H9 (cell line): Measurements from ENCODE around the gene TRPC5OS. TPM values are rescaled to one million over a fixed set of nuclear protein-coding genes. Genes with fewer than 3 reads are reported as not detected.

Experiments used
- DNase-seq: peaks from one replicate; pipeline ENCODE4 v3.0.0-alpha.2; 2017
- H2AFZ ChIP-seq: one replicate; pipeline ENCODE4 v1.6.1; 2013; ENCODE audit warnings: mild to moderate bottlenecking, low read length, control low read depth, moderate library complexity
- H2AK5ac ChIP-seq: 2 replicates; pipeline ENCODE4 v1.6.1; 2013; ENCODE audit warnings: low read length, control low read depth, mixed read lengths; ENCODE audit not compliant: insufficient read length
- H2BK120ac ChIP-seq: one replicate; pipeline ENCODE4 v1.6.1; 2013; ENCODE audit warnings: low read depth, mild to moderate bottlenecking, low read length, control low read depth, inconsistent platforms; ENCODE audit not compliant: poor library complexity, severe bottlenecking
- H2BK12ac ChIP-seq: 2 replicates; pipeline ENCODE4 v1.6.1; 2013; ENCODE audit warnings: low read length, control low read depth, mixed read lengths, low read depth; ENCODE audit not compliant: insufficient read length
- H2BK15ac ChIP-seq: 2 replicates; pipeline ENCODE4 v1.6.1; 2013; ENCODE audit warnings: low read depth, low read length, control low read depth
- H2BK20ac ChIP-seq: one replicate; pipeline ENCODE4 v1.6.1; 2013; ENCODE audit warnings: low read depth, mild to moderate bottlenecking, low read length, control low read depth, inconsistent platforms; ENCODE audit not compliant: poor library complexity, severe bottlenecking
- H2BK5ac ChIP-seq: 2 replicates; pipeline ENCODE4 v1.6.1; 2013; ENCODE audit warnings: low read length, control low read depth, mixed read lengths; ENCODE audit not compliant: insufficient read length
- H3K14ac ChIP-seq: 2 replicates; pipeline ENCODE4 v1.6.1; 2013; ENCODE audit warnings: low read length, control low read depth; ENCODE audit not compliant: insufficient read depth
- H3K18ac ChIP-seq: 2 replicates; pipeline ENCODE4 v1.6.1; 2013; ENCODE audit warnings: low read depth, mild to moderate bottlenecking, mixed read lengths, low read length, control low read depth; ENCODE audit not compliant: insufficient read length
- H3K23ac ChIP-seq: 2 replicates; pipeline ENCODE4 v1.6.1; 2013; ENCODE audit warnings: low read length, control low read depth, mixed read lengths, low read depth; ENCODE audit not compliant: insufficient read length
- H3K23me2 ChIP-seq: 2 replicates; pipeline ENCODE4 v1.6.1; 2013; ENCODE audit warnings: low read depth, mild to moderate bottlenecking, mixed read lengths, low read length, control low read depth; ENCODE audit not compliant: insufficient read length, poor library complexity, severe bottlenecking
- H3K27ac ChIP-seq: 2 replicates; pipeline ENCODE4 v1.5.1; 2013; ENCODE audit warnings: low read length, control low read depth, mixed read lengths, low read depth; ENCODE audit not compliant: insufficient read length
- H3K27me3 ChIP-seq: 2 replicates; pipeline ENCODE4 v1.6.1; 2013; ENCODE audit warnings: low read length, control low read depth, inconsistent platforms; ENCODE audit not compliant: insufficient read depth
- H3K4ac ChIP-seq: 2 replicates; pipeline ENCODE4 v1.6.1; 2013; ENCODE audit warnings: low read depth, mild to moderate bottlenecking, control low read depth, inconsistent platforms, low read length, moderate library complexity
- H3K4me1 ChIP-seq: 2 replicates; pipeline ENCODE4 v1.6.1; 2013; ENCODE audit warnings: low read length, control low read depth, inconsistent platforms; ENCODE audit not compliant: insufficient read depth
- H3K4me2 ChIP-seq: 2 replicates; pipeline ENCODE4 v1.6.1; 2013; ENCODE audit warnings: low read length, control low read depth, mixed read lengths; ENCODE audit not compliant: insufficient read length, insufficient read depth
- H3K56ac ChIP-seq: 2 replicates; pipeline ENCODE4 v1.6.1; 2013; ENCODE audit warnings: low read depth, mild to moderate bottlenecking, mixed read lengths, low read length, control low read depth; ENCODE audit not compliant: insufficient read length
- H3K79me1 ChIP-seq: 2 replicates; pipeline ENCODE4 v1.6.1; 2013; ENCODE audit warnings: low read depth, mild to moderate bottlenecking, moderate library complexity, low read length, control low read depth, inconsistent platforms; ENCODE audit not compliant: insufficient read depth, poor library complexity, severe bottlenecking
- H3K79me2 ChIP-seq: 2 replicates; pipeline ENCODE4 v1.6.1; 2013; ENCODE audit warnings: low read length, control low read depth, inconsistent platforms; ENCODE audit not compliant: insufficient read depth
- H3K9ac ChIP-seq: 2 replicates; pipeline ENCODE4 v1.6.1; 2013; ENCODE audit warnings: low read length, control low read depth, mixed read lengths; ENCODE audit not compliant: insufficient read length; ENCODE audit errors: extremely low read depth
- H3K9me3 ChIP-seq: one replicate; pipeline ENCODE4 v1.6.1; 2013; ENCODE audit warnings: low read depth, low read length, inconsistent platforms; ENCODE audit not compliant: control insufficient read depth
- H3T11ph ChIP-seq: one replicate; pipeline ENCODE4 v1.6.1; 2013; ENCODE audit warnings: mild to moderate bottlenecking, low read length, control low read depth, inconsistent platforms
- H4K20me1 ChIP-seq: one replicate; pipeline ENCODE4 v1.6.1; 2013; ENCODE audit not compliant: control insufficient read depth, insufficient read length, insufficient read depth
- H4K5ac ChIP-seq: 2 replicates; pipeline ENCODE4 v1.6.1; 2013; ENCODE audit warnings: low read depth, mild to moderate bottlenecking, mixed read lengths, low read length, control low read depth; ENCODE audit not compliant: insufficient read length
- H4K8ac ChIP-seq: replicated peaks from 2 replicates; pipeline ENCODE4 v1.6.1; 2013; ENCODE audit warnings: low read length, control low read depth, mixed read lengths, low read depth; ENCODE audit not compliant: insufficient read length
- H4K91ac ChIP-seq: 2 replicates; pipeline ENCODE4 v1.6.1; 2013; ENCODE audit warnings: low read depth, mild to moderate bottlenecking, moderate library complexity, mixed read lengths, low read length, control low read depth; ENCODE audit not compliant: insufficient read length
- H3K27ac Mint-ChIP-seq, 3 experiments: 2 replicates in 2 of 3; 3 replicates in 1 of 3; pipeline ENCODE4 v1.8.0; 2020 to 2021; ENCODE audit warnings: mixed read lengths in 3 of 3, mild to moderate bottlenecking in 1 of 3, moderate library complexity in 1 of 3
- H3K27me3 Mint-ChIP-seq: 2 replicates; pipeline ENCODE4 v1.8.0; 2021; ENCODE audit warnings: low read depth, mild to moderate bottlenecking, moderate library complexity, mixed read lengths
- H3K36me3 Mint-ChIP-seq, 3 experiments: 2 replicates in 2 of 3; 3 replicates in 1 of 3; pipeline ENCODE4 v1.8.0; 2020 to 2021; ENCODE audit warnings: low read depth in 3 of 3, mixed read lengths in 3 of 3; ENCODE audit not compliant: insufficient read depth in 1 of 3
- H3K4me1 Mint-ChIP-seq, 2 experiments: 2 replicates each; pipeline ENCODE4 v1.8.0; 2020; ENCODE audit warnings: mixed read lengths in 2 of 2
- H3K4me3 Mint-ChIP-seq, 2 experiments: 2 replicates in 1 of 2; 3 replicates in 1 of 2; pipeline ENCODE4 v1.8.0; 2020 to 2021; ENCODE audit warnings: mild to moderate bottlenecking in 2 of 2, mixed read lengths in 2 of 2, moderate library complexity in 1 of 2
- H3K9me3 Mint-ChIP-seq, 2 experiments: 2 replicates in 1 of 2; 3 replicates in 1 of 2; pipeline ENCODE4 v1.8.0; 2020; ENCODE audit warnings: mild to moderate bottlenecking in 2 of 2, mixed read lengths in 2 of 2, moderate library complexity in 1 of 2
- total RNA-seq: library from RNA; stranded (reverse); gene quantifications from 2 replicates; pipeline ENCODE4 v1.2.1, GENCODE V29; 2021
- TF ChIP-seq, protein P1 (sequence below): fragments of 200-600 bp; sonication (generic); conservative IDR thresholded peaks from 3 replicates; pipeline ENCODE4 v1.8.0; 2021; ENCODE audit warnings: antibody characterized with exemption, mild to moderate bottlenecking

The TRPC5OS gene
- total RNA-seq, 1 experiment from 2014 or later: not detected

- Mint-ChIP-seq H3K9me3 (no peaks in the 10 kb centered on the region; a peak in 1 of 5 replicates), H3K4me1 (peaks cover 2 to 5% of the 10 kb centered on the region in 2 experiments; a peak in 3 of 4 replicates), H3K27ac (no peak overlapping the region), H3K27me3 (no peaks in the 10 kb centered on the region), H3K4me3 (no peak overlapping the region), H3K36me3 (no peaks in the 10 kb centered on the region)
- no peak overlapping the region for H3K18ac ChIP-seq
- no peak overlapping the region for H3K56ac ChIP-seq
- H3K79me1 ChIP-seq: no peaks in the 10 kb centered on the region
- no peaks in the 10 kb centered on the region for H3K23me2 ChIP-seq
- H2AFZ ChIP-seq: no peak overlapping the region
- no peak overlapping the region for H2BK20ac ChIP-seq
- no peak overlapping the region for H3K23ac ChIP-seq
- no peak overlapping the region for H3K27ac ChIP-seq
- H2BK120ac ChIP-seq: no peak overlapping the region
- no peak overlapping the region for H3K9ac ChIP-seq
- no peaks in the 10 kb centered on the region for H3K4me1 ChIP-seq
- no peaks in the 10 kb centered on the region for H3K27me3 ChIP-seq
- H4K20me1 ChIP-seq: no peaks in the 10 kb centered on the region
- no peak overlapping the region for H4K91ac ChIP-seq
- H4K8ac ChIP-seq: no peak overlapping the region
- H2BK5ac ChIP-seq: no peak overlapping the region
- H3K4me2 ChIP-seq: no peak overlapping the region
- no peaks in the 10 kb centered on the region for H3K79me2 ChIP-seq
- H3T11ph ChIP-seq: no peak overlapping the region
- no peak overlapping the region for H3K4ac ChIP-seq
- no peak overlapping the region for H3K14ac ChIP-seq
- DNase-seq: no peak
- no peak overlapping the region for H2AK5ac ChIP-seq
- no peak overlapping the region for H2BK15ac ChIP-seq
- H3K9me3 ChIP-seq: no peaks in the 10 kb centered on the region
- H2BK12ac ChIP-seq: no peak overlapping the region
- no peak overlapping the region for H4K5ac ChIP-seq
- TF ChIP-seq, protein P1, sequence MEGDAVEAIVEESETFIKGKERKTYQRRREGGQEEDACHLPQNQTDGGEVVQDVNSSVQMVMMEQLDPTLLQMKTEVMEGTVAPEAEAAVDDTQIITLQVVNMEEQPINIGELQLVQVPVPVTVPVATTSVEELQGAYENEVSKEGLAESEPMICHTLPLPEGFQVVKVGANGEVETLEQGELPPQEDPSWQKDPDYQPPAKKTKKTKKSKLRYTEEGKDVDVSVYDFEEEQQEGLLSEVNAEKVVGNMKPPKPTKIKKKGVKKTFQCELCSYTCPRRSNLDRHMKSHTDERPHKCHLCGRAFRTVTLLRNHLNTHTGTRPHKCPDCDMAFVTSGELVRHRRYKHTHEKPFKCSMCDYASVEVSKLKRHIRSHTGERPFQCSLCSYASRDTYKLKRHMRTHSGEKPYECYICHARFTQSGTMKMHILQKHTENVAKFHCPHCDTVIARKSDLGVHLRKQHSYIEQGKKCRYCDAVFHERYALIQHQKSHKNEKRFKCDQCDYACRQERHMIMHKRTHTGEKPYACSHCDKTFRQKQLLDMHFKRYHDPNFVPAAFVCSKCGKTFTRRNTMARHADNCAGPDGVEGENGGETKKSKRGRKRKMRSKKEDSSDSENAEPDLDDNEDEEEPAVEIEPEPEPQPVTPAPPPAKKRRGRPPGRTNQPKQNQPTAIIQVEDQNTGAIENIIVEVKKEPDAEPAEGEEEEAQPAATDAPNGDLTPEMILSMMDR: no peak
These were observed 25.0 kb upstream of the TRPC5OS start for GRCh38 chrX:111850975-111851374.
